SK-MEL-5 (cell line): ENCODE data around the gene SPRTN. TPM values are rescaled to one million over a fixed set of nuclear protein-coding genes. Genes with fewer than 3 reads are reported as not detected.

Source experiments
- DNase-seq: peaks from one replicate; pipeline ENCODE4 v3.0.0-alpha.2; 2016; ENCODE audit warnings: low read depth, low spot score
- in situ Hi-C: cut with HindIII; loops from 2 replicates; pipeline ENCODE4 v1.10.0; 2016; ENCODE audit warnings: low sequenced_read_pairs, high pct_unique_total_duplicates, low pct_unique_long_range_greater_than_20kb
- total RNA-seq: library from RNA; depleted of rRNA; stranded (reverse); fragments of >200 nt; shearing (Covaris generic); gene quantifications from 2 replicates; pipeline ENCODE4 v1.2.3, GENCODE V29; 2014; rRNA removed

The SPRTN gene
- total RNA-seq, 1 experiment from 2014 or later = 11.5 TPM

DNA sequence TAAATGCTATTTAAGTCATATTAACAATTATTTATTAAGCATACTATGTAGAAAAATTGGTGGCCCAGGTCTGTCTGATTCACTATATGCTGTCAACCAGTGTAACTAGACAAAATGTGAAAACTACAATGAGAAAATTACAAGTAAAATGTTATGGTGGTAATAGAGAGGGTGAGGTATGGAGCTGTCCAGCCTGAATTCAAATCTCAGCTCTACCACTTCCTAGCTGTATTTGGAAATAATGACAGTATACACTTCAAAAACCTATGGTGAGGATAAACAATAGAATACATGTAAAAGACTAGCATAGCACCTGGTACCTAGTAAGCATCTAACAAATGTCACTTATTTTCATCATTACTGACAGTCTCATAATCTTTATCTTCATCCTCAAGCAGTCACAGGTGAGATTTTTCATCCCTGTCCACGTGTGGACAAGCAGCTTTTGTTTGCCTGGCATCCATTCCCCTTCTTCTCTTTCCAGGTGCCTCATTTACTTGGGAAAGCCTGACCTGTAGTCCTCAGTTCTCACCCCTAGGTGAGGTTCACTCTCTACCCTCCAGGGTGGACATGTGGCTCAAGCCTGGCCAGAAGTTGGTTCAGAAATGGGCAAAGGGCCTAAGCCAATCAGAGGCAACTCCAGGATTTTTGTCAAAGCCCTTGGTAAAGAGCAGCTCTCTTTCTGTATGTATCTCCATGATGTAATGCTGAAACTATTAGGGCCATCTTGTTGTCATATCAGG is 54.5 kb downstream of the SPRTN start:
- in situ Hi-C loops = no loop called here
- DNase-seq = no peak

DNA sequence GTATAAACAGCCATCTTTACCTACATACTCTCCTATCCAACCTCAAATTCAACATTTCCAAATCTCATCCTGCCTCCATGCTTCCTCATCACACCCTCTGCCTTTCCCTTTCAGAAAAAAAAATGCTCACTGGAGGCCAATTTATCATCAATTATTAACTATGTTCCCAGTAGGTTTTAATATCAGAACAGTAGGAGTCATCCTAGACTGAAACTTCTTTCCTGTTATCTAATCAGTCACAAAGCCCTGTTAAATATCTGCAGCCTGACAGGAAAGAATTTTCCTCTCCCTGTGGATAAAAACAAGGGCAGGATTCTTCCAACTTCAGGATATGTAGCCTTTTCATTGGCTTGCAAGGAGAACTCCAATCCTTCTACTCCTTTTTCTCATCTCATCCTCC is 55.6 kb downstream of the SPRTN start:
- in situ Hi-C loops = no loop called here
- DNase-seq = no peak

DNA sequence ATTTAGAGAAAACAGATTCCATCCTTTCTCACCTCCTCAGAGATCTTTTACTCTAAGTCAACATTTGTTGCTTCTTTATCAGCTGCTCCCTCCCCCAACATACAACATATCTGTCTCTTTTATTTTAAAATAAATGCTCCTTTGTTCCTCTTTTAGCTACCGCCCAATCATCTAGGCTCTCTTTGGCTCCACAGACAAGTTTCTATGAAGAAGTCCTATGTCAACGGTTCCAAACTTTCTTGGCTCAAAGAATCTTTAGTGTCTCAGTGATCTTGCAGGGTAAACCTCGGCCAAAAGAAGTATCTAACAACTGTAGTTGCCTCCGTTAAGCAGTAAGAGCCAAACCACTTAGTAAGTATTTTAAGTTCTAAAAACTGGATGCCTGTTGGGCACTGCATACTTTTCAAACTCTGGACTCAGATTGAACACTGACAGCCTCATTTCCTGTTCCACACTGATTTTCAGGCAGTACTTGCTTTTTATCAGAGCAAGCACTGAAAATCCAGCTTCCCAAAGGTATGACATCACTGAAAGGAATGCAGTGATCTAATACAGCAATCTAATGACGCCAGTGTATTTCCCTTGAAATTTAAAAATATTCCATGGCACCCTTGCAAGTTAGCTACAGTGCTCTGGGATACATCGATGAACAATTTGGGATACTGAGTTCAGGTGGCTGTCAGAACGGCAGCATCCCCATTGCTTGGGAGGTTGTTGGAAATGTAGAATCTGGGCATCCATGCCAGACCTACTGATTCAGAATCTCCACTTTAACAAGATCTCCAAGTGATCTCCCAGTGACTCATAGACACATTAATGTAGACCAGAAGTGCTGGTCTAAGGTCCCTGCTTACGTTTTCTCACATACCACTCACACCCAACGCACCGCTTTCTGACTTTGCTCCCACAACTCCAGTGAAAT is 57.2 kb downstream of the SPRTN start:
- DNase-seq = peak; percentile 44
- in situ Hi-C loops = no loop called here

DNA sequence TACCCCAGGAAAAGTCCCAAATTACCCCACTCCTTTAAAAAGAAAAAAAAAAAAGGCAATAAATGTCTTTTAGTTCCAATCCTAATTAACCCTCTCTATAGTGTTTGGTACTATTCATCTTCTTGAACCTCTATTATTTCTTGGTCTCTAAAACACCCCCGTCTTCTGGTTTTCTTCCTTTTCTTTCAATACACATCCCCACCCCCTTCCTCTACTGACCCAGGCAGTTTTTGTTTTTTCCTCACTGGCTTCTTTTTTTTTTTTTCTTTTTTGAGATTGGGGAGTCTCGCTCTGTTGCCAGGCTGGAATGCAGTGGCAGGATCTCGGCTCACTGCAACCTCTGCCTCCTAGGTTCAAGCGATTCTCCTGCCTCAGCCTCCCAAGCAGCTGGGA is 57.9 kb downstream of the SPRTN start:
- in situ Hi-C loops = no loop called here
- DNase-seq = no peak

DNA sequence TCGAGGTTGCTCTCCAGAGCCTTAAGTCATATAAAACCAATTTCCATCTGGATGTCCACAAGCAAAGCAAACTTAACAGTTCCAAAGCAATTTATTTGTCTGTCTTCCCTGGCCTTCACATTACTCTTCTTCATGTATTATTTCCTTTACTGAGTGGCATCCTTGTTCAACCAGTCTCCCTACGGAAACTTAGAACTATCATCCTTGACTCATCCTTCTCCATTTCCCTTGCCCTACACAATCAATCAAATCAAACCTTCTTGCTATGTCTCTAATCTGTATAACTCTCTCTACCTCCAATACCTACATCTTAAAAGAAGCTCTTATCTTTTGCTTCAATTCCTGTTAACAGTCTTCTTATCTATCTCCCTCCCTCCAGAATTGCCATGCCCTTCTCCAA is 58.5 kb downstream of the SPRTN start:
- no peak for DNase-seq
- in situ Hi-C loops = no loop called here

DNA sequence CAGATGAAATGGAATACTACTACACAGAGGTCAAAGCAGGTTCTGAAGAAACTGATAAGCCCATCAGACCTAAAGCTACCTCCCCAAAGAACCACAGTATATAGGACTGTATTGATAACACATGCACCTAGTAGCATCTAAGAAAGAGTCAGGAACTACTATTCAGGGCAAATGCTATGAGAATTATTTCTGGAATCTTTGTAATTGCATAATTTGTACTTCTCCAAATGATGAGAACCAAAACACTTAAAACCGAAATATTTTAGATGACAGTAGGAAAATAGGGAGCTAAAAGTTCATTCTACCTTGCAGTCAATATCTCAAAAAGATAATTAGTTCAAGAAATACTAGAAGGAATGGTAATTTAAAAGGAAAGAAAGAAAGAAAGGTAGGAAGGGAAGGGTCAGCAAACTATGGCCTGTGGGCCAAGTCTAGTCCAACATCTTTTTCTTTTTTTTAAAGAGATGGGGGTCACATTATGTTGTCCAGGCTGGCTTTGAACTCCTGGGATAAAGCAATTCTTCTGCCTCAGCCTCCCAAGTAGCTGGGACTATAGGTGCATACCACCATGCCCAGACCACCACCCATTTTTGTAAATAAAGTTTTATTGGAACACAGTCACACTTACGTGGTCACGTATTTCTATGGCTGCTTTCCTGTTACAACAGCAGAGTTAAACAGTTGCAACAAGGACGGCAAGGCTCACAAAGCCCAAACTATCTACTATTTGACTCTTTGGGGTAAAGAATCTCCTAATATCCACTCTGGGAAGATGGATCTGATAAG is 60.0 kb downstream of the SPRTN start:
- no peak for DNase-seq
- in situ Hi-C loops = no loop called here

DNA sequence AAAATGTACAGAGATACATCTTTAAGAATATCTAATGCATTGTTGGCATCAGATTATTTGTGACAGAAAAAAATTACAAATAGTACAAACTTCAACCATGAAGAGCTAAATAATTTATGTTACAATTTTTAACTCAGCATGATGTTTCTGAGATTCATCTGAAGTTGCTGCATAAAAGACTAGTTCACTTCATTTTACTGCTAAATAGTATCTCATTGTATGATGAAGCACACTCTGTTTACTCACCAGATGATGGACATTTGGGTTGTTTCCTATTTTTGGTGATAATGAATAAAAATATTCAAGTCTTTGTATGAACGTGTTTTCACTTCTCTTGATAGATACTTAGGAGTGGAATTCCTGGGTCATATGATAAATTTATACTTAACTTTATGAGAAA is 63.4 kb downstream of the SPRTN start:
- in situ Hi-C loops = no loop called here
- no peak for DNase-seq

DNA sequence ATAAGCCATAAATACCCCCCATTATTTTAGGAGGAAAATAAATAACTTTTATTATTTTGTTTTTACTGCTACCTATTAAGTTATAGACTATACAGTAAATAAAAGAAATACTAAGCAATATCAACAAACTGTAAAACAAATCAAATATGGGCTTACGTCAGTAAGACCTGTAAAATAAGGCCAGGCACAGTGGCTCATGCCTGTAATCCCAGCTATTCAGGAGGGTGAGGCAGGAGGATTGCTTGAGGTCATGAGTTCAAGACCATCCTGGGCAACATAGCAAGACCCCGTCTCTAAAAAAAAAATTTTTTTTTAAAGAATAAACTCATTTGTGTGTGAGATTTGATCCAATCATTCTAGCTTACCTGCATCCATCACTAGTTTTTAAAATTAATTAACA is 66.2 kb downstream of the SPRTN start:
- in situ Hi-C loops = no loop called here
- no peak for DNase-seq

Other genes with a start within 250 kb of the SPRTN start
- gene TRIM67, start 176.2 kb upstream of the SPRTN start, total RNA-seq = 0.03 TPM in 1 of 2 replicates, not detected in the other
- gene GNPAT, start 97.1 kb upstream of the SPRTN start, total RNA-seq = 48.2 and 50.1 TPM in 2 replicates
- 11.5 and 13.1 TPM in 2 replicates for gene EXOC8, start 441 bp upstream of the SPRTN start, total RNA-seq
- gene EGLN1, start 84.0 kb downstream of the SPRTN start, total RNA-seq = 66.6 and 74.4 TPM in 2 replicates
- 90.8 and 97.2 TPM in 2 replicates for gene TSNAX, start 190.4 kb downstream of the SPRTN start, total RNA-seq